Activated naive CD8-positive, alpha-beta T cell treated with anti-CD3 and anti-CD28 coated beads, Interleukin-2, amount 10 ng/mL, durations not matched to agents 7 days and 5 days (primary cell): ENCODE measurements around the gene RAB3GAP1. TPM values are rescaled to one million over a fixed set of nuclear protein-coding genes. Genes with fewer than 3 reads are reported as not detected.

ENCODE experiments used
- ATAC-seq: fragments of 150-1000 bp; cut with Tn5 transposase; one replicate; pipeline ENCODE4 v1.10.0; 2021; ENCODE audit warnings: low read depth, moderate library complexity
- POLR2A ChIA-PET: fragments of 350-600 bp; sonication (Branson Sonifier 250); formaldehyde crosslinking; loops from one replicate; lab custom pipeline; 2021; ENCODE audit warnings: antibody characterized with exemption; lab: Charles Lee
- DNase-seq: peaks from one replicate; pipeline ENCODE4 v3.0.0; 2021
- H3K27ac Mint-ChIP-seq: one replicate; pipeline ENCODE4 v1.8.0; 2022; ENCODE audit warnings: mild to moderate bottlenecking, mixed read lengths
- H3K27me3 Mint-ChIP-seq: one replicate; pipeline ENCODE4 v1.8.0; 2022; ENCODE audit warnings: mild to moderate bottlenecking, moderate library complexity, mixed read lengths
- H3K36me3 Mint-ChIP-seq: one replicate; pipeline ENCODE4 v1.8.0; 2021; ENCODE audit warnings: mild to moderate bottlenecking, mixed read lengths
- H3K4me1 Mint-ChIP-seq: one replicate; pipeline ENCODE4 v1.8.0; 2021; ENCODE audit warnings: mixed read lengths
- H3K4me3 Mint-ChIP-seq: one replicate; pipeline ENCODE4 v1.8.0; 2022; ENCODE audit warnings: mild to moderate bottlenecking, moderate library complexity, mixed read lengths
- H3K9me3 Mint-ChIP-seq: one replicate; pipeline ENCODE4 v1.8.0; 2021; ENCODE audit warnings: mixed read lengths
- total RNA-seq, 2 experiments: library from RNA; stranded (reverse); gene quantifications; one replicate each; pipeline ENCODE4 v1.2.3, GENCODE V29; 2021

Gene RAB3GAP1
- total RNA-seq, 2 experiments from 2014 or later = 22.9 to 24.0 TPM

DNA sequence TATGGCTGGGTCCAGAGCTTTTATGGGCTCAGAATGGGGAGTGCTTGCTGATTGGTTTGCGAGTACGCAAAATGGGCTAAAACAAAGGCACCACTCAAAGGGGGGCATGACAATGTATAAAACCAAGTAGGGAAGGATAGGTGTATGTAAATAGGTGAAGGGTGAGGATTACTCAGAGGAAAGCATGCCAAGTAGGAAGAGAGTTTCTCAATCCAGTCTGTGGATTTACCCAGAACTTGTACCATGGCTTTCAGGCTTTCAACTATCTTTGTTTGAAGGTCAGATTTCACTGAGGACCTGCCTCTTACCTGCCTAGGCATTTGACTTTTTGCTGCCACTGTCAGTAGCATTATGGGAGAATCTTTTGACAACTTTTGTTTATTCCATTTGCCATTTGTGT, 92.3 kb downstream of the RAB3GAP1 start:
- POLR2A ChIA-PET = no interaction called here
- ATAC-seq (no peak), DNase-seq (no peak)
- Mint-ChIP-seq H3K9me3 (peaks cover 17% of the 10 kb centered on the region), H3K4me3 (no peak overlapping the region), H3K27me3 (no peaks in the 10 kb centered on the region), H3K4me1 (peaks cover 1% of the 10 kb centered on the region), H3K27ac (no peak overlapping the region), H3K36me3 (peaks cover 57% of the 10 kb centered on the region)

DNA sequence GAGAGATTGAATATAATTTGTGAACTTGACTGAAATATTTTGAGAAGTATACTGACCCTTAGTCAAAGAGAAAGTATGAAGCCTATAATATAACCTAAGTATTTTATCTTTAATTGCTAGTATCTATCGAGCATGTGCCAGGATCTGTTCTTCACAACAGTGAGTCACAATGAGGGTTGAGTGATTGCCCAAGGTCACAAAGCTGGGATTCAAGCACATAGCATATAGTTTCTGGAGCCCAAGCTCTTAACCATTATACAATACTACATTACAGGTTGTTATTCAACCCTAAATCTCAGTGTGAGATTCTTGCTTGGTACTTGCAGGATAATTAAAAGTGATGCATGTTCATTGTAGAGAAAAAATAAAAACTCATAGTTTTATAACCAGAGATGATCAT, 97.2 kb downstream of the RAB3GAP1 start:
- POLR2A ChIA-PET = no interaction called here
- H3K27me3 Mint-ChIP-seq = no peaks in the 10 kb centered on the region
- ATAC-seq (no peak), DNase-seq (no peak)
- H3K4me1 Mint-ChIP-seq = peaks cover 8% of the 10 kb centered on the region
- H3K27ac Mint-ChIP-seq = no peak overlapping the region
- peaks cover under 1% of the 10 kb centered on the region for H3K9me3 Mint-ChIP-seq
- peaks cover 44% of the 10 kb centered on the region for H3K36me3 Mint-ChIP-seq
- H3K4me3 Mint-ChIP-seq = no peak overlapping the region

DNA sequence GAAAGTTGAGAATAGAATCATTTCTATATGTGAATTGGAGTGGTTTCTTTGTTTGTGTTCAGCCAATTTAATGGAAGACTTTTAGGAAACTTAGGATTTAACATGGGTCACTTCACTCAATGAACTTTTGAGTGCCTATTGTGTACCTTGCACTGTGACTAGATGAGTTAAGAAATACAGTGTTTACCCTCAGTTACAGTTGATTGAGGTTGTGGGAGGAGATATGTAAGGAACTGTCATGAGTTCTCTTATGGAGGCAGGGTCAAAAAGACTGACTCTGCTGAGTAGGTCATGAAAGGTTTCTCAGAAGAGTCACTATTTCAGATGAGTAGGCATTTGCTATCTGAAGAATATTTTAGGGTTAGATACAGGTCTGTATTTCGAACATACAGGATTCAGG, 98.6 kb downstream of the RAB3GAP1 start:
- peaks cover 12% of the 10 kb centered on the region for H3K4me1 Mint-ChIP-seq

DNA sequence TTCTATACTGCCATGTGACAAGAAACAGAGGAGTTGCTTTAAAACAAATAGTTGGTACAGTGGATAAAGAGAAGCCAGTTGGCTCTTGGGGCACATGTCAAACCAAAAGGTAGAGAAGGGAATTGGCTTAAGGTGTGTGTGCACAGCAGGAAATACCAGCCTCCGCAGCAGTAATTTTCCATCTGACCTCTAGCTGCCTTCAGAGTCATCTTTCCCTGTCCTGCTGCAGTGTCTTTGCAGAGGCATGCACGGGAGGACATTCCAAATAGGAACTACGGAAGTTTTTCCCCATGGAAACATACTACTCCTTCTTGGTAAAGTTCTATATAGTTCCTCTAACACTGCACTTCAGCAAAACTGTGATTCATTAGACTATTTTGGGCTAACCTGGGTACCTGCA, 99.5 kb downstream of the RAB3GAP1 start:
- ATAC-seq = no peak
- Mint-ChIP-seq H3K9me3 (no peaks in the 10 kb centered on the region), H3K4me1 (peaks cover 12% of the 10 kb centered on the region), H3K27ac (no peak overlapping the region), H3K36me3 (peaks cover 48% of the 10 kb centered on the region), H3K4me3 (no peak overlapping the region), H3K27me3 (no peaks in the 10 kb centered on the region)
- DNase-seq = no peak
- POLR2A ChIA-PET = no interaction called here

More for the DNA sequence above, 98.6 kb downstream of the RAB3GAP1 start:
- ATAC-seq = no peak
- POLR2A ChIA-PET = no interaction called here
- Mint-ChIP-seq H3K9me3 (no peaks in the 10 kb centered on the region), H3K36me3 (peaks cover 49% of the 10 kb centered on the region), H3K27ac (no peak overlapping the region), H3K27me3 (no peaks in the 10 kb centered on the region), H3K4me3 (no peak overlapping the region)
- DNase-seq = no peak

DNA sequence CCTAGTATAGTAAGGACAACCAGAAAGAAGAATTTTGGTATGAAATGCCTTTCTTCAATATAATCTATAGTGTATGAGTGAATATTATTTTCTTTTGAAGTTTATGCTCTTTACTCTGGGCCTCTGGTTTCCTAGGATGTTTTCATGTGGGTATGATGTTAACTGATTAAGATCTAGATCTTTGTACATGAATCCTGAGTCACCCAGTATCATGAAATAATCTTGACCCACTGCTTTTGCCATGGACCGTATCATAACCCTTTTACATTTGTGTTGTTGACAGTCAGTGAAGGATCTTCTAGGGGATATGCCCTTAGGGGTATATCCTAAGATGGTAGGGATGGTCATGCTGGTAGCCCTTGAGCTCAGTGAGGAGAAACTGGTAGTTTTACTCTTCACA, 100.3 kb downstream of the RAB3GAP1 start:
- Mint-ChIP-seq H3K4me3 (no peak overlapping the region), H3K36me3 (peaks cover 51% of the 10 kb centered on the region), H3K27ac (no peak overlapping the region), H3K4me1 (peaks cover 12% of the 10 kb centered on the region), H3K27me3 (no peaks in the 10 kb centered on the region), H3K9me3 (no peaks in the 10 kb centered on the region)
- DNase-seq (no peak), ATAC-seq (no peak)
- POLR2A ChIA-PET = no interaction called here

DNA sequence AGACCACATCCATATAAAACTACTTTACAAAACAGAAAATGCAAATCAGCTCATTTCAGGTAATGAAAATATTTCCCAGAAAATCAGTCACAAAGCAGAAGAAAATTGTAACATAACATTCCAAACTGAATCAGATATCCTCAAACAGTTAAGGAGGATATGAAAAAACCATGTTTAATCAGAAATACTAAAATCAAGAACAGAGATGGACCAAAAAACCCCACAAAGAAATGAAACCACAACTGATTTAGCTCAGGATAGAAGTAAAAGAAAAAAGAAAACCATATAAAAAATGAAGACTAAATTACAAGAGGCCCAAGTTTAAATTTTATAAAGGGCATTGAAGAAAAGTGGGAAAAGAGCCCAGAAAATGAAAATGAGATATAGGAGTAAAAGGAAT, 102.9 kb downstream of the RAB3GAP1 start:
- H3K27me3 Mint-ChIP-seq = no peaks in the 10 kb centered on the region
- H3K4me3 Mint-ChIP-seq = no peak overlapping the region
- peaks cover 12% of the 10 kb centered on the region for H3K4me1 Mint-ChIP-seq
- H3K36me3 Mint-ChIP-seq = peaks cover 60% of the 10 kb centered on the region
- DNase-seq (no peak), ATAC-seq (no peak)
- POLR2A ChIA-PET = no interaction called here
- no peak overlapping the region for H3K27ac Mint-ChIP-seq
- no peaks in the 10 kb centered on the region for H3K9me3 Mint-ChIP-seq

DNA sequence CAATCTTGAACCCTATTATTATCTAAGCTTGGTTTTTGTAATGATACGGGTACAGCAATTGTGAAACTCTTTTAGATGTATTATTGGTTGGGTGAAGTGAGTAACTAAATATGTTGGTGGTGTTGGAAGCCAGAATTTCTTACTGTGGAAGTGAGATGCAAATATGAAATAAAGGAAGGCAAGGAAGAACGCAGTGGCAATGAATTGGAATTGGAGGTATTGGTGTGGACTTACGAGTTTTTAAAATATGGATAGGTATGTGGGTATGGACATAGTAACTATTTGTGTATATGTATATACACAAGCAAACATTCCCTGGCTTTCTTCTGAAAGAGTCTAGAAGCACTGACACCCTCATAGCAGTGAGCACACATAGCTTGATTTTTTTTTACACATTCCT, 105.8 kb downstream of the RAB3GAP1 start:
- DNase-seq (no peak), ATAC-seq (no peak)
- Mint-ChIP-seq H3K36me3 (peaks cover 45% of the 10 kb centered on the region), H3K9me3 (no peaks in the 10 kb centered on the region), H3K4me1 (peaks cover 6% of the 10 kb centered on the region), H3K4me3 (no peak overlapping the region), H3K27me3 (no peaks in the 10 kb centered on the region), H3K27ac (no peak overlapping the region)
- POLR2A ChIA-PET = no interaction called here

DNA sequence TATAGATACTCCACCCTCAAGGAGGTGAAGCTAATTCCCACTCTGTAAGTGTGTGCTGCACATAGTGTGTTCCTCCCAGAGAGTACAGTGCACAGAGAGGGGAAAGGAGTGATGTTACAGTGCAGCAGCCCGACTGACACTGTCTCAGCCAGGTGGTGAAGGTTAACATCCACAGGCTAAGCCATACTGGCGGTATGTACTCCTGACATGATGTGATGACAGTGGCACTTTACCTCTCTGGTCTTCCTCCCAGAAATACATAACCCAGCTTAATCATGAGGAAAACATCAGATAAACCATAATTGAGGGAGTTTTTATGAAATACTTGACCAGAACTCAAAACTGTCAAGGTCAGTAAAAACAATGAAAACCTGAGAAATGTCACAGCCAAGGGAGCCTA, 107.1 kb downstream of the RAB3GAP1 start:
- H3K36me3 Mint-ChIP-seq = peaks cover 41% of the 10 kb centered on the region
- no peak overlapping the region for H3K27ac Mint-ChIP-seq
- H3K4me3 Mint-ChIP-seq = no peak overlapping the region

DNA sequence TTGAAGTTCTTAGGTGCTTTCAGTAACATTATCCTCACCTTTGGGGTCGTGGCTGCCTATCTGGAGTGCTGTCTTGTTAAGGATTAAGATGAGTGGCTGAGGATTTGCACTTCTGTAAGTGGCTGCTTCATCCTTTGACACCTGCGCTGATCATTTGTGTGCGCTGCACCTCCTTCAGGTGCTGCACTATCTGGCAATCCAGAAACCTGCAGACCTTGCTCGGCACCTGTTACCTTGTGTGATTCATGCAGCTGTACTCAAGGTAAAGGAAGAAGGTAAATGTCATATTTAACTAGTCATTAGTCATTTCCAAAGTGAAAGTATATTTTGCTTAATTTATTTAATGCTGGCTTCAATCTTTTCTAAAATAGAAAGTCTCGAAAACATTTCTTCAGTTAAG, 110.3 kb downstream of the RAB3GAP1 start:
- no peak for DNase-seq
- Mint-ChIP-seq H3K4me1 (no peaks in the 10 kb centered on the region), H3K9me3 (no peaks in the 10 kb centered on the region), H3K36me3 (peaks cover 25% of the 10 kb centered on the region), H3K27ac (no peak overlapping the region), H3K27me3 (no peaks in the 10 kb centered on the region), H3K4me3 (no peak overlapping the region)
- POLR2A ChIA-PET = no interaction called here
- ATAC-seq = no peak

More for the DNA sequence above, 107.1 kb downstream of the RAB3GAP1 start:
- Mint-ChIP-seq H3K4me1 (peaks cover 5% of the 10 kb centered on the region), H3K9me3 (no peaks in the 10 kb centered on the region), H3K27me3 (no peaks in the 10 kb centered on the region)
- ATAC-seq (no peak), DNase-seq (no peak)
- POLR2A ChIA-PET = no interaction called here

DNA sequence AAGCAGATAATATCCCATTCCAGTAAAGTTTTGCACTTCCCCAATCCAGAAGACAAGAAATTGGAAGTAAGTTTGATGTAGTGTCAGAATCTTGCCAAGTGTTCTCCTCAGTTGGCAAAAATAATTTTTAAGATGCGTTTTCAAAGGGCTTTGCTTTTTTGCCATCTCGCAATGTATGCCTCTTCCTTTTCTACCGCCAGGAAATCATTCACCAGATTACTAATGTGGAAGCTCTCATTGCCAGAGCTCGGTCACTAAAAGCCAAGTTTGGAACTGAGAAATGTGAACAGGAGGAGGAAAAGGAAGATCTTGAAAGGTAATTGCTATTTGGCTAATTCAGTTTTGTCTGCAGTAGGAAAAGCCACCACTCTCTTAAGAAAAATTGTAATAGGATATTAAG, 110.7 kb downstream of the RAB3GAP1 start:
- POLR2A ChIA-PET = no interaction called here

DNA sequence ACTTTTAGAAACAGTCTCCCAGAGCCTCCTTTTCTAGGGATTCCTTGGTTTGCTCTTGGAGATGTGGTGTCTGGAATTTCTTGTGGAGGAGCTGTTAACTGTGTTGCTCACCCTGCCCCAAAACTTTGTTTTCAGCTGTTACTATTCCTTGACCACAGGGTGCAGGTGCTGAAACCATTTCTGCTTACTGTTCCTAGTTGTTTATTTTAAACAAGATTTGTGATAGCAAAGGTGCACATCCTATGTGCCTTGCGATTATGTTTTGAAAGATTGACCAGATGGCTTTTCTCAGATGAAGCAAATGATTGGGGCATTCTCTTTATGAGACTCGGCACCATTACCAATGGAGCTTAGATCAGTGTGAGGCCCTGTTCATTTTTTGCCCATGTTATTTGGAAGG, 111.2 kb downstream of the RAB3GAP1 start:
- Mint-ChIP-seq H3K27ac (no peak overlapping the region), H3K4me1 (no peaks in the 10 kb centered on the region), H3K9me3 (no peaks in the 10 kb centered on the region), H3K4me3 (no peak overlapping the region), H3K27me3 (no peaks in the 10 kb centered on the region), H3K36me3 (peaks cover 21% of the 10 kb centered on the region)
- no peak for ATAC-seq
- POLR2A ChIA-PET = no interaction called here
- no peak for DNase-seq

More for the DNA sequence above, 110.7 kb downstream of the RAB3GAP1 start:
- H3K4me1 Mint-ChIP-seq = no peaks in the 10 kb centered on the region
- H3K36me3 Mint-ChIP-seq = peaks cover 26% of the 10 kb centered on the region
- no peak for DNase-seq
- ATAC-seq = no peak
- H3K27ac Mint-ChIP-seq = no peak overlapping the region
- H3K27me3 Mint-ChIP-seq = no peaks in the 10 kb centered on the region
- H3K9me3 Mint-ChIP-seq = no peaks in the 10 kb centered on the region
- H3K4me3 Mint-ChIP-seq = no peak overlapping the region

DNA sequence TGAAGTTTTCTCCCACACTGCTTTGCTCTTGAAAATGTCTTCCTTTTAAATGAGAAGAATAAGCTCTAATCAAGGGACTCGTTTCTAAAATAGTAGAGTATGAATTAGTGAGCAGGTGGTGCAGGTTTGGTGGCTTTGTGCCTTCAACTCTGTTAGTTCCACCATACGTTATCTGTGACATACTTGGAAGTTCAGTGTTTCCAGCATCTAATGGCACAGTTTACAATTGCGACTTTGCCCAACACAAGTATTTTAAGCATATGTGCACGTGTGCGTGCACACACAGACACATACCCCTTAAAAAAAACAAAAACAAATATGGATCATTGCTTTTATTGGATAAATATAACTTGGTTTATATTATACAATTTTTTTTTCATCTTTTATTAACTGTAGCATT, 111.8 kb downstream of the RAB3GAP1 start:
- H3K27ac Mint-ChIP-seq = no peak overlapping the region
- peaks cover 3% of the 10 kb centered on the region for H3K4me1 Mint-ChIP-seq
- H3K27me3 Mint-ChIP-seq = no peaks in the 10 kb centered on the region
- POLR2A ChIA-PET = no interaction called here
- no peak for ATAC-seq
- no peak overlapping the region for H3K4me3 Mint-ChIP-seq
- H3K9me3 Mint-ChIP-seq = no peaks in the 10 kb centered on the region
- H3K36me3 Mint-ChIP-seq = peaks cover 19% of the 10 kb centered on the region
- DNase-seq = no peak

DNA sequence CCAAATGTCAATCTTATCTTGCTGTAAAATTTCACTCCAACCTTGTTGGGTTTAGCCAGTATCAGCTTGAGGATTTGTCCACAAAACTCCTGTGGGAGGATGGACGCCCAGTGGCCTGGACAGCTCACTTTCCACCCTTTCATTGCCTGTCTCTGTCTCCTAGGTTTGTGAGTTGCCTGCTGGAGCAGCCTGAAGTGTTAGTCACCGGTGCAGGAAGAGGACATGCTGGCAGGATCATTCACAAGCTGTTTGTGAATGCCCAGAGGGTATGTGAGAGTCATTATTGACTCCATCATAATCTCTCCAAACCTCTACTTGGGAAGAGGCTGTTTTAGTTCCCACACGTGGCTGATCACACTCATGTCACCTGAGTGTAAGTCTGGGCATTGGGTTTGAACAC, 112.3 kb downstream of the RAB3GAP1 start:
- Mint-ChIP-seq H3K36me3 (peaks cover 19% of the 10 kb centered on the region), H3K4me1 (peaks cover 8% of the 10 kb centered on the region), H3K4me3 (no peak overlapping the region), H3K9me3 (no peaks in the 10 kb centered on the region), H3K27ac (no peak overlapping the region), H3K27me3 (no peaks in the 10 kb centered on the region)
- ATAC-seq (no peak), DNase-seq (no peak)
- POLR2A ChIA-PET = no interaction called here

DNA sequence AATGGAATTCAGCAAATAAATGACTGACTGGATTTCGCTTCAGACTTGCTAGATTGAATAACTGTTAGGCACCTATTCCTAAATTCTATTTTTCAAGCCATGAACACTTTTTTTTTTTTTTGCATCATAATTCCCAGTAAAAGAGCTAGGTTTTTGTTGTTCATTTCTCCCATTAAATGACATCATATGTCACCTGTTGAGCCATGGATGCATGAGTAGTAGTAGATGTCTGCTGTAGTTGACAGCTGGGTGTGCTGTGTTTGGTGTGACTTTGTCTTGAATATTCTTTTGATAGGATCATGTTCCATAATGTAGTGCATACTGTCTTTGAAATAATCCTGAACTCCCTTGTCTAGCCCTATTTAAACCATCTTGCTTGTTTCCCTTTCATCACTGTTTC, 115.2 kb downstream of the RAB3GAP1 start:
- Mint-ChIP-seq H3K27ac (no peak overlapping the region), H3K36me3 (peaks cover 26% of the 10 kb centered on the region), H3K27me3 (no peaks in the 10 kb centered on the region), H3K4me1 (peaks cover 18% of the 10 kb centered on the region), H3K9me3 (no peaks in the 10 kb centered on the region), H3K4me3 (no peak overlapping the region)
- POLR2A ChIA-PET = interaction anchor here (1.6 kb wide), 1 partner anchor 574 kb away, joined by 4 read pairs; no protein-coding TSS in a partner anchor
- ATAC-seq (no peak), DNase-seq (no peak)
